OCI-LY3 (cell line): ENCODE results near the gene NMT1.

Experiments
- H2AFZ ChIP-seq: fragments of 200-600, 300-600 bp; shearing (Covaris generic); 2 replicates; pipeline ENCODE4 v1.6.0; 2014; ENCODE audit warnings: antibody characterized with exemption, low read depth, low read length
- H3K27ac ChIP-seq: fragments of 200-600, 300-600 bp; sonication (generic); 2 replicates; pipeline ENCODE4 v1.5.1; 2014; ENCODE audit warnings: mild to moderate bottlenecking, low read length, moderate library complexity, mixed read lengths
- H3K27me3 ChIP-seq: fragments of 200-600, 300-600 bp; sonication (generic); 2 replicates; pipeline ENCODE4 v1.6.1; 2014; ENCODE audit warnings: low read depth, low read length, mixed read lengths
- H3K36me3 ChIP-seq: fragments of 200-600, 300-600 bp; sonication (generic); replicated peaks from 2 replicates; pipeline ENCODE3; 2014; ENCODE audit warnings: low read depth, low read length, mixed read lengths
- H3K4me1 ChIP-seq: fragments of 300-600, 200-600 bp; sonication (generic); 2 replicates; pipeline ENCODE4 v1.6.1; 2014; ENCODE audit warnings: low read length, mixed read lengths
- H3K4me2 ChIP-seq: fragments of 200-600, 300-600 bp; sonication (generic); 2 replicates; pipeline ENCODE4 v1.6.1; 2014; ENCODE audit warnings: low read length, mixed read lengths
- H3K4me3 ChIP-seq: fragments of 300-600, 200-600 bp; sonication (generic); 2 replicates; pipeline ENCODE4 v1.5.1; 2014; ENCODE audit warnings: antibody characterized with exemption, mild to moderate bottlenecking, low read length, moderate library complexity
- H3K79me2 ChIP-seq: fragments of 300-600, 200-600 bp; shearing (Covaris generic); 2 replicates; pipeline ENCODE4 v1.6.1; 2014; ENCODE audit warnings: mild to moderate bottlenecking, low read length, mixed read lengths
- H3K9ac ChIP-seq: fragments of 300-600, 200-600 bp; shearing (Covaris generic); 2 replicates; pipeline ENCODE4 v1.6.0; 2014; ENCODE audit warnings: mild to moderate bottlenecking, low read length, moderate library complexity
- H3K9me3 ChIP-seq: fragments of 200-600, 300-600 bp; shearing (Covaris generic); 2 replicates; pipeline ENCODE4 v1.6.1; 2014; ENCODE audit warnings: low read length, mixed read lengths; ENCODE audit not compliant: insufficient read depth
- H4K20me1 ChIP-seq: fragments of 200-600, 300-600 bp; sonication (generic); 2 replicates; pipeline ENCODE4 v1.6.1; 2016; ENCODE audit warnings: low read length, mixed read lengths; ENCODE audit not compliant: insufficient read depth
- EZH2phosphoT487 ChIP-seq: fragments of 200-600 bp; shearing (Covaris generic); IDR thresholded peaks from 2 replicates; pipeline ENCODE4 v1.6.1; 2018; ENCODE audit warnings: antibody characterized with exemption, mixed run types, low read depth
- TF ChIP-seq, protein P1 (sequence below): fragments of 200-600, 300-600 bp; sonication (generic); IDR thresholded peaks from 2 replicates; pipeline ENCODE4 v1.5.1; 2014; ENCODE audit warnings: antibody characterized with exemption, low read length, low read depth

The NMT1 gene

DNA sequence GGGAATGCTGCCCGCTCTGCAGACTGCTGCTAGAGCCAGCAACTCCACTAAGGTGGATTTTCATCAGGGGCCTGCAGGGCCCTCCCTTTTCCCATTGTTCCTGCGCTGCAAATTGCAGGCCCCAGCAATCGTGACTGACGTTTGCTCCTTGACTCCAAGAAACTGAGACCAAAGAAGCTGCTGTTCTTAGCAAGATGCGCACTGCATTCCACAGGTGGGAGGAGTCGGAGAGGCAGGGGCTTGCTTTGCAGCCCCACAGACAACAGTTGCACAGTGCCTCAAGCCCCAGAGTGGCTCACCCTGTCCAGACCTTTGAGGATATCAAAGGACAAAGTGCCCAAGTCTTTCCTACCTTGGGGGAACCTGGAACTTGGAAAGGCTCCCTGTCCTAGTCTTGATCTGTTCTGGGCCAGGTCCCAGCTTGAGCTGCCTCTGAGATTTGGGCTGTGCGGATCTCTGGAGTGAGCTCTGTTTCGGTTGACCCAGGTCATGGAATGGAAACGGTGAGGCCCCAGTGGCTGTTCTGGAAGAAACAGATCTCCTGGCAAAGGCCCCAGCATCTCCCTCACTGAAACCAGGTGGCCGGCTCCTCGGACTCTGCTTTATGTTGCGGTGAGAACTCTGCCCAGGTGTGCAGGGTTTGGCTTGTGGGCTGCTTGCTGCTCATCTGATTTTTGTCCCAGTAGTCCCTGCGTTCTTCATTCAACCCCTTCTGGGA lies 46.3 kb downstream of the NMT1 start:
- no peaks in the 10 kb centered on the region for H3K27me3 ChIP-seq
- peaks cover 7% of the 10 kb centered on the region; the same call in 1 of the 2 replicates for H3K4me1 ChIP-seq
- H3K27ac ChIP-seq = no peak overlapping the region
- no peaks in the 10 kb centered on the region for H4K20me1 ChIP-seq
- no peaks in the 10 kb centered on the region for H3K9me3 ChIP-seq
- no peak overlapping the region for H3K9ac ChIP-seq
- H3K79me2 ChIP-seq = no peaks in the 10 kb centered on the region
- H2AFZ ChIP-seq = no peak overlapping the region
- no peak for TF ChIP-seq EZH2phosphoT487
- TF ChIP-seq, protein P1, sequence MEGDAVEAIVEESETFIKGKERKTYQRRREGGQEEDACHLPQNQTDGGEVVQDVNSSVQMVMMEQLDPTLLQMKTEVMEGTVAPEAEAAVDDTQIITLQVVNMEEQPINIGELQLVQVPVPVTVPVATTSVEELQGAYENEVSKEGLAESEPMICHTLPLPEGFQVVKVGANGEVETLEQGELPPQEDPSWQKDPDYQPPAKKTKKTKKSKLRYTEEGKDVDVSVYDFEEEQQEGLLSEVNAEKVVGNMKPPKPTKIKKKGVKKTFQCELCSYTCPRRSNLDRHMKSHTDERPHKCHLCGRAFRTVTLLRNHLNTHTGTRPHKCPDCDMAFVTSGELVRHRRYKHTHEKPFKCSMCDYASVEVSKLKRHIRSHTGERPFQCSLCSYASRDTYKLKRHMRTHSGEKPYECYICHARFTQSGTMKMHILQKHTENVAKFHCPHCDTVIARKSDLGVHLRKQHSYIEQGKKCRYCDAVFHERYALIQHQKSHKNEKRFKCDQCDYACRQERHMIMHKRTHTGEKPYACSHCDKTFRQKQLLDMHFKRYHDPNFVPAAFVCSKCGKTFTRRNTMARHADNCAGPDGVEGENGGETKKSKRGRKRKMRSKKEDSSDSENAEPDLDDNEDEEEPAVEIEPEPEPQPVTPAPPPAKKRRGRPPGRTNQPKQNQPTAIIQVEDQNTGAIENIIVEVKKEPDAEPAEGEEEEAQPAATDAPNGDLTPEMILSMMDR = no peak
- no peak overlapping the region for H3K4me3 ChIP-seq
- peaks cover 58% of the 10 kb centered on the region for H3K36me3 ChIP-seq
- no peak overlapping the region for H3K4me2 ChIP-seq

DNA sequence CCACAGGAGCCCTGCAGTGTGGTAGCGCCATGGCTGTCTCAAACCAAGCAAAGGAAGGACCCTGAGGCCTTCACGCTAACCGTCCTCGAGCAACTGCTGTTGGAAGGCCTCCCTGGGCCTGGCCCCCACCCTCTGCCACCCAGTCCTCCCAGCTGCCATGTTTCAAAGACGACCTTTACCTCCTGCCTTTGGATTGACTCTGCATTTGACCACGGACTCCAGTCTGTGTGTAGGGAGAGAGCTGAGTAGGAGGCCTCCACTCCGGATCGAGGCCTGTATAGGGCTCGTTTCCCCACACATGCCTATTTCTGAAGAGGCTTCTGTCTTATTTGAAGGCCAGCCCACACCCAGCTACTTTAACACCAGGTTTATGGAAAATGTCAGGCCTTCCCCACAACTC lies 46.9 kb downstream of the NMT1 start:
- no peaks in the 10 kb centered on the region for H4K20me1 ChIP-seq
- H3K79me2 ChIP-seq = no peaks in the 10 kb centered on the region
- H3K4me2 ChIP-seq = no peak overlapping the region
- no peaks in the 10 kb centered on the region for H3K27me3 ChIP-seq
- H2AFZ ChIP-seq = no peak overlapping the region
- H3K9ac ChIP-seq = no peak overlapping the region
- no peak for TF ChIP-seq EZH2phosphoT487
- TF ChIP-seq, protein P1 = no peak
- H3K4me1 ChIP-seq = peaks cover 7% of the 10 kb centered on the region; the same call in 1 of the 2 replicates
- no peak overlapping the region for H3K4me3 ChIP-seq
- H3K27ac ChIP-seq = no peak overlapping the region
- H3K36me3 ChIP-seq = peaks cover 52% of the 10 kb centered on the region
- H3K9me3 ChIP-seq = no peaks in the 10 kb centered on the region

DNA sequence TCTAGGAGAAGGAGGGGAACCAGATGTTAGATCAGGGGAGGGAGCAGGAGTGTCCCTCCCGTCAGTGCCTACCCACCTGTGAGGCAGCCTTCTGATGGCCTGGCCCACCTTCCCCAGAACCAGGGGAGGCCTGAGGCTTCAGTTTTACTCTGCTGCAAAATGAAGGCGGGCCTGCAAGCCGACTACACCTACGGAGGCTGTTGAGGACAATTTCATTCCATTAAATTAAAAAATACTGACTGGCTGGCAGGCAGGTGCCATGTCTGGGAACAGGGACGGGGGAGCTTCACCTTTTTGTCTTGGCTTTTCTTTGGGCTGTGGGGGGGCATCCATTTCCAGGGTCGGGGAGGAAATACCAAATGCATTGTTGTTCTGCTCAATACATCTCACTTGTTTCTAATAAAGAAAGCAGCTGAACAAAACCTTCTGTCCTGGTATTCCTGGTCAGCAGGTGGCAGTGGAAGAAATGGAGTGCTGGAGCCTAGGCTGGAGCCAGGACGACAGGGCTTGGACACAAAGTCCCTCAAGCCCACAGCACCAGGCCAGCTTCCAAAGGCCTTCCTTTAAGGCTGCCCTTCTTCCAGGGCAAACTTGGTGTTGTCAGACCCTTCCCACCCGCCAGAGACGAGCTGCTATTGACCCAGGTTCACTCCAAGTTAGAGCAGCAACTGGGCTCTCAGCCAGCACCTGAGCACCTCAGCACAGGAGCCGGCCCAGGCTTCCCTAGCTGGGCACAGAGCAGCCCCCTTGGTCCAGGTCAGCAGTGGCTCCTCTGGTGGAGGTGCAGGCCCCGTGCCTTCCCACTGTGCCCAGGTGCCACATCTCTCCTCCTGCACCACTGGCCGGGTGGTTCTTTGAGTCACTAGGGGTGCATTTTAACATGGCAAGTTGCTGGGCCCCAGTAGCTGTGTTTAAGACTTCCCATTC lies 47.7 kb downstream of the NMT1 start:
- Histone ChIP-seq H3K4me2 (no peak overlapping the region), H3K4me1 (peaks cover 7% of the 10 kb centered on the region; the same call in 1 of the 2 replicates), H3K27me3 (no peaks in the 10 kb centered on the region), H3K9ac (no peak overlapping the region), H4K20me1 (no peaks in the 10 kb centered on the region), H2AFZ (no peak overlapping the region), H3K79me2 (no peaks in the 10 kb centered on the region), H3K4me3 (no peak overlapping the region), H3K36me3 (peaks cover 44% of the 10 kb centered on the region), H3K9me3 (no peaks in the 10 kb centered on the region), H3K27ac (no peak overlapping the region)
- TF ChIP-seq EZH2phosphoT487 = no peak
- TF ChIP-seq, protein P1 = no peak
